ENCODE data around the gene IFNG. TPM values are rescaled to one million over a fixed set of nuclear protein-coding genes. Genes with fewer than 3 reads are reported as not detected.

The IFNG gene
- total and polyA plus RNA-seq, 11 donors = 0.20 to 1.3 TPM; not detected in 9

DNA sequence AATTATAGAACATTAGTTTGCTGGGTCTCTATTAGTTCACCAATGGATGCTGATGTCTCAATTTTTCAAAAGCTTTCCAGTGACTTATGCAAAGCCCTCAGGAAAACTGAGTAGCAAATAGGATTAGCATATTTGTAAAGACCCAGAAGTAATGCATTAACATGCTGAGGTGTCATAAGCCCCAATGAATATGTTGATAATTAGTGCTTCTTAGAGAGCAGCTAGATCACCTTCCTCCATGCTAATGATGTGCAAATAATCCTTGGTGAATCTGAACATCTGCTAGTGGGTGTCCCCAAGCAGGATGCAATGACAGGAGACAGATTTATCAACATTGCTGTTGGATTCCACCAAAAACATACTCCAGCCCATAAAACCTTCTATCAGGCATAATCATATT, 19.0 kb downstream of the IFNG start:
- Histone ChIP-seq H3K27ac (no peak overlapping the region), H3K4me1 (no peaks in the 10 kb centered on the region), H3K4me3 (no peak overlapping the region), H3K36me3 (no peaks in the 10 kb centered on the region), H3K9me3 (no peaks in the 10 kb centered on the region), H3K27me3 (no peaks in the 10 kb centered on the region)
- intact Hi-C loops (cut with DNase I) = no loop called here
- ATAC-seq (no peak), DNase-seq (no peak)
- TF ChIP-seq, protein P1, sequence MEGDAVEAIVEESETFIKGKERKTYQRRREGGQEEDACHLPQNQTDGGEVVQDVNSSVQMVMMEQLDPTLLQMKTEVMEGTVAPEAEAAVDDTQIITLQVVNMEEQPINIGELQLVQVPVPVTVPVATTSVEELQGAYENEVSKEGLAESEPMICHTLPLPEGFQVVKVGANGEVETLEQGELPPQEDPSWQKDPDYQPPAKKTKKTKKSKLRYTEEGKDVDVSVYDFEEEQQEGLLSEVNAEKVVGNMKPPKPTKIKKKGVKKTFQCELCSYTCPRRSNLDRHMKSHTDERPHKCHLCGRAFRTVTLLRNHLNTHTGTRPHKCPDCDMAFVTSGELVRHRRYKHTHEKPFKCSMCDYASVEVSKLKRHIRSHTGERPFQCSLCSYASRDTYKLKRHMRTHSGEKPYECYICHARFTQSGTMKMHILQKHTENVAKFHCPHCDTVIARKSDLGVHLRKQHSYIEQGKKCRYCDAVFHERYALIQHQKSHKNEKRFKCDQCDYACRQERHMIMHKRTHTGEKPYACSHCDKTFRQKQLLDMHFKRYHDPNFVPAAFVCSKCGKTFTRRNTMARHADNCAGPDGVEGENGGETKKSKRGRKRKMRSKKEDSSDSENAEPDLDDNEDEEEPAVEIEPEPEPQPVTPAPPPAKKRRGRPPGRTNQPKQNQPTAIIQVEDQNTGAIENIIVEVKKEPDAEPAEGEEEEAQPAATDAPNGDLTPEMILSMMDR (IDR thresholded peaks at IDR 0.05) = no peak
- no peak for TF ChIP-seq POLR2A (IDR thresholded peaks at IDR 0.05)

DNA sequence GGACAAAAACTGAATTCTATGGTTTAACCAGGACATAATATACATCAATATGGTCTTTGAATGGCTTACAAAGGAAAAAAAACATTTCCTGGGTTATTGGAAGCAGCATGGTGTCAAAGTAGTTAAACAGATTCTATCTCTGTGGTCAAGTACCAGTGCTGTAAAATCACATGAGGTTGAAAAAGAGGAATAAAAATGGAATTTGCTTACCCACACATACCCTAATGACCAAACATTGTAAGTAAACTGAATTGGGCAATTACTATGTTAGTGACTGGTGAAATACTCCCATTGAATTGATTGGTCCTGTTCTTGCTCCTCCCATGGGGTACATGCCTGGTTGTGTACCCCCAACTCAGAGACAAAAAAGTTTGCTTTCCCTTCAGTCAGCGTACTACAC, 19.6 kb downstream of the IFNG start:
- no peak overlapping the region for H3K4me3 ChIP-seq
- no peak overlapping the region for H3K27ac ChIP-seq
- WGBS, 4 donors = 77 to 87% (median 79%) methylated on average over 1 of the region's 1 CpG
- H3K27me3 ChIP-seq = no peaks in the 10 kb centered on the region
- H3K9me3 ChIP-seq = no peaks in the 10 kb centered on the region
- DNase-seq = no peak
- H3K36me3 ChIP-seq = no peaks in the 10 kb centered on the region
- TF ChIP-seq, protein P1 (IDR thresholded peaks at IDR 0.05) = no peak
- no peak for TF ChIP-seq POLR2A (IDR thresholded peaks at IDR 0.05)
- ATAC-seq = no peak
- H3K4me1 ChIP-seq = no peaks in the 10 kb centered on the region
- intact Hi-C loops (cut with DNase I) = loop anchor here in 1 of 10 donors (10.0 kb wide), 1 partner anchor 65 kb away; no protein-coding TSS in a partner anchor

DNA sequence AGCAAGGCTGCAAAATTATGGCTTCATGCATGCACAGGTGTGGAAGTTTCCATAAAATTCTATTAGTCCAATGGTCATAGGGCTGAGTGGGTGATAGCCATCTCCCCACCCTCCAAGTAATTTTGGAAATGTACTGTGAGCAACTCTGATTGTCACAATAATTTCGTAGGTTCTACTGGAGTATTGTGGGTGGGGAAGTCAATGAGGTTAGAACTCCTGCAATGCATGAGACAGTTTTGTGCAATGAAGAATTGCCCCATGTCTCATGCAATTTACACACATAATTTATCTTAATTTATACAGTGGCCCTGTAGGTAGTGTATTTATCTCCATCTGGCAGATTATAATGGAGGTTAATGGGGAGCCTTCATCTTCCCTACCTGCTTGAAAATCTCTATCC, 20.5 kb downstream of the IFNG start:
- no peaks in the 10 kb centered on the region for H3K27me3 ChIP-seq
- H3K36me3 ChIP-seq = no peaks in the 10 kb centered on the region
- 77 to 83% (median 80%) methylated on average over 1 of the region's 1 CpG for WGBS, 4 donors
- intact Hi-C loops (cut with DNase I) = loop anchor here in 1 of 10 donors (10.0 kb wide), 1 partner anchor 64 kb away; no protein-coding TSS in a partner anchor
- DNase-seq = no peak
- no peak overlapping the region for H3K4me3 ChIP-seq
- H3K9me3 ChIP-seq = no peaks in the 10 kb centered on the region
- H3K27ac ChIP-seq = no peak overlapping the region
- TF ChIP-seq POLR2A (IDR thresholded peaks at IDR 0.05) = no peak
- TF ChIP-seq, protein P1 (IDR thresholded peaks at IDR 0.05) = no peak
- H3K4me1 ChIP-seq = no peaks in the 10 kb centered on the region
- ATAC-seq = no peak

DNA sequence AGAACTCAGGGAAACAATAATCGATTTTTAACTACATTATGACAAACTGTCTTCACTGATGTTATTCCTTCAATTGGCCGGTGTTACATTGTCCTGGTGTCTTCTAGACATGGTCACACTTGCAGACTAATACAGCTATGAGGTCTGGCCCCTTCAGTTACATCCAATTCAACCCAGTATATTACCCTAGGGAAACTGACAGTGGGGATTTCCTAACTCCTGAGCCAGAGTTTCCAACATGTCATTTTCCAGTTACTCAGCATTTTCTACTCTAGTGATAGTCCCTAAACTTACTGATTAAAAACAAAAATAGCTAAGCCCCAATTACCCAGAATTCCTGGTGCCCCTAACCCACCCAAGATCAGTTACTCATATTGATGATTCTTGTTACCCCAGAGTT, 21.1 kb downstream of the IFNG start:
- Histone ChIP-seq H3K4me1 (no peaks in the 10 kb centered on the region), H3K27me3 (no peaks in the 10 kb centered on the region), H3K27ac (no peak overlapping the region), H3K36me3 (no peaks in the 10 kb centered on the region), H3K9me3 (no peaks in the 10 kb centered on the region), H3K4me3 (no peak overlapping the region)
- 78 to 94% (median 88%) methylated on average over 2 of the region's 2 CpGs for whole genome bisulfite sequencing, 4 donors
- TF ChIP-seq POLR2A (IDR thresholded peaks at IDR 0.05) = no peak
- TF ChIP-seq, protein P1 (IDR thresholded peaks at IDR 0.05) = no peak
- DNase-seq = no peak
- no peak for ATAC-seq
- intact Hi-C loops (cut with DNase I) = loop anchor here in 1 of 10 donors (10.0 kb wide), 1 partner anchor 64 kb away; no protein-coding TSS in a partner anchor

Data from heart left ventricle (tissue), 16 donors.